Measurements from ENCODE around the gene CHMP5. TPM values are rescaled to one million over a fixed set of nuclear protein-coding genes. Genes with fewer than 3 reads are reported as not detected.

CHMP5 gene
- total RNA-seq (2014; rRNA removed; shearing (Covaris generic); ENCODE audit: low replicate concordance) = 53.4 and 57.1 TPM in 2 replicates

- Histone ChIP-seq H2AFZ (ENCODE audit: low read length) (peak within 1 kb of the TSS; percentile 59; the same call in 1 of the 2 replicates), H3K4me1 (ENCODE audit: low read length) (peaks cover 30% of the 10 kb centered on the region), H3K27ac (ENCODE audit: low read length) (peak within 1 kb of the TSS; percentile 42), H3K4me2 (ENCODE audit: low read depth, low read length, poor library complexity, severe bottlenecking) (peak within 1 kb of the TSS; percentile 89), H4K20me1 (ENCODE audit: insufficient read depth, low read depth, low read length) (peaks cover 5% of the 10 kb centered on the region; the same call in 1 of the 2 replicates), H3K9me2 (replicated peaks; ENCODE audit: insufficient read depth, low read length) (no peaks in the 10 kb centered on the region), H3K9ac (ENCODE audit: low read length) (peak within 1 kb of the TSS; percentile 93), H3K79me2 (ENCODE audit: low read length) (peaks cover 70% of the 10 kb centered on the region), H3K27me3 (ENCODE audit: low read length) (no peaks in the 10 kb centered on the region), H3K4me3 (ENCODE audit: low read length) (peak within 1 kb of the TSS; percentile 86), H3K9me3 (ENCODE audit: low read length) (no peaks in the 10 kb centered on the region), H3K36me3 (ENCODE audit: insufficient read depth, low read length) (peaks cover 47% of the 10 kb centered on the region; the same call in 1 of the 2 replicates)
- peak; percentile 100 for DNase-seq
Measured at GRCh38 chr9:33264473-33265177, at the start of gene CHMP5, which contains the start of gene BAG1. Gene CHMP5, plus strand, starts transcription at chr9:33265049. Its CDS starts 30 bp downstream, at chr9:33265079. Gene BAG1, minus strand, starts transcription at chr9:33264708.

- H3K9ac ChIP-seq (ENCODE audit: low read length) = no peak overlapping the region
- H3K27me3 ChIP-seq (ENCODE audit: low read length) = no peaks in the 10 kb centered on the region
- H3K4me3 ChIP-seq (ENCODE audit: low read length) = no peak overlapping the region
- H4K20me1 ChIP-seq (ENCODE audit: insufficient read depth, low read depth, low read length) = no peaks in the 10 kb centered on the region
- no peaks in the 10 kb centered on the region for H3K79me2 ChIP-seq (ENCODE audit: low read length)
- H3K4me1 ChIP-seq (ENCODE audit: low read length) = no peaks in the 10 kb centered on the region
- no peaks in the 10 kb centered on the region for H3K9me3 ChIP-seq (ENCODE audit: low read length)
- no peaks in the 10 kb centered on the region for H3K36me3 ChIP-seq (ENCODE audit: insufficient read depth, low read length)
- no peak overlapping the region for H3K27ac ChIP-seq (ENCODE audit: low read length)
- DNase-seq = no peak
- H3K9me2 ChIP-seq (replicated peaks; ENCODE audit: insufficient read depth, low read length) = no peaks in the 10 kb centered on the region
- no peak overlapping the region; the same call in 1 of the 2 replicates for H2AFZ ChIP-seq (ENCODE audit: low read length)
- H3K4me2 ChIP-seq (ENCODE audit: low read depth, low read length, poor library complexity, severe bottlenecking) = no peak overlapping the region
Measured at GRCh38 chr9:33220681-33221567, 43.9 kb upstream of the CHMP5 start.

- Histone ChIP-seq H3K79me2 (ENCODE audit: low read length) (no peaks in the 10 kb centered on the region), H4K20me1 (ENCODE audit: insufficient read depth, low read depth, low read length) (no peaks in the 10 kb centered on the region), H3K9ac (ENCODE audit: low read length) (no peak overlapping the region), H2AFZ (ENCODE audit: low read length) (no peak overlapping the region; the same call in 1 of the 2 replicates), H3K4me2 (ENCODE audit: low read depth, low read length, poor library complexity, severe bottlenecking) (no peak overlapping the region), H3K9me2 (replicated peaks; ENCODE audit: insufficient read depth, low read length) (no peaks in the 10 kb centered on the region), H3K4me3 (ENCODE audit: low read length) (no peak overlapping the region), H3K27me3 (ENCODE audit: low read length) (no peaks in the 10 kb centered on the region), H3K27ac (ENCODE audit: low read length) (no peak overlapping the region), H3K9me3 (ENCODE audit: low read length) (no peaks in the 10 kb centered on the region), H3K4me1 (ENCODE audit: low read length) (no peaks in the 10 kb centered on the region), H3K36me3 (ENCODE audit: insufficient read depth, low read length) (no peaks in the 10 kb centered on the region)
- no peak for DNase-seq
Measured at GRCh38 chr9:33221568-33221884, 43.3 kb upstream of the CHMP5 start.

- H3K27me3 ChIP-seq (ENCODE audit: low read length) = no peaks in the 10 kb centered on the region
- no peak for DNase-seq
- H3K36me3 ChIP-seq (ENCODE audit: insufficient read depth, low read length) = no peaks in the 10 kb centered on the region
- no peak overlapping the region for H2AFZ ChIP-seq (ENCODE audit: low read length)
- H3K9me3 ChIP-seq (ENCODE audit: low read length) = no peaks in the 10 kb centered on the region
- H3K4me3 ChIP-seq (ENCODE audit: low read length) = no peak overlapping the region
- H4K20me1 ChIP-seq (ENCODE audit: insufficient read depth, low read depth, low read length) = no peaks in the 10 kb centered on the region
- H3K79me2 ChIP-seq (ENCODE audit: low read length) = no peaks in the 10 kb centered on the region
- no peaks in the 10 kb centered on the region; the same call in 1 of the 2 replicates for H3K4me1 ChIP-seq (ENCODE audit: low read length)
- H3K9me2 ChIP-seq (replicated peaks; ENCODE audit: insufficient read depth, low read length) = no peaks in the 10 kb centered on the region
- H3K4me2 ChIP-seq (ENCODE audit: low read depth, low read length, poor library complexity, severe bottlenecking) = no peak overlapping the region
- no peak overlapping the region for H3K27ac ChIP-seq (ENCODE audit: low read length)
- H3K9ac ChIP-seq (ENCODE audit: low read length) = no peak overlapping the region
Measured at GRCh38 chr9:33222031-33222430, 42.8 kb upstream of the CHMP5 start.

- Histone ChIP-seq H3K4me3 (ENCODE audit: low read length) (no peak overlapping the region), H3K79me2 (ENCODE audit: low read length) (no peaks in the 10 kb centered on the region), H3K36me3 (ENCODE audit: insufficient read depth, low read length) (no peaks in the 10 kb centered on the region), H3K4me1 (ENCODE audit: low read length) (no peaks in the 10 kb centered on the region; the same call in 1 of the 2 replicates), H3K9me3 (ENCODE audit: low read length) (no peaks in the 10 kb centered on the region), H3K9ac (ENCODE audit: low read length) (no peak overlapping the region), H3K27ac (ENCODE audit: low read length) (no peak overlapping the region), H2AFZ (ENCODE audit: low read length) (no peak overlapping the region), H3K27me3 (ENCODE audit: low read length) (no peaks in the 10 kb centered on the region), H3K9me2 (replicated peaks; ENCODE audit: insufficient read depth, low read length) (no peaks in the 10 kb centered on the region), H4K20me1 (ENCODE audit: insufficient read depth, low read depth, low read length) (no peaks in the 10 kb centered on the region), H3K4me2 (ENCODE audit: low read depth, low read length, poor library complexity, severe bottlenecking) (no peak overlapping the region)
- no peak for DNase-seq
Measured at GRCh38 chr9:33223696-33224095, 41.2 kb upstream of the CHMP5 start.

- peak; percentile 87 for DNase-seq
- no peaks in the 10 kb centered on the region; the same call in 1 of the 2 replicates for H3K4me1 ChIP-seq (ENCODE audit: low read length)
- no peak overlapping the region for H3K4me2 ChIP-seq (ENCODE audit: low read depth, low read length, poor library complexity, severe bottlenecking)
- H3K9me2 ChIP-seq (replicated peaks; ENCODE audit: insufficient read depth, low read length) = no peaks in the 10 kb centered on the region
- H4K20me1 ChIP-seq (ENCODE audit: insufficient read depth, low read depth, low read length) = no peaks in the 10 kb centered on the region
- H3K36me3 ChIP-seq (ENCODE audit: insufficient read depth, low read length) = no peaks in the 10 kb centered on the region
- no peaks in the 10 kb centered on the region for H3K9me3 ChIP-seq (ENCODE audit: low read length)
- no peaks in the 10 kb centered on the region for H3K27me3 ChIP-seq (ENCODE audit: low read length)
- H3K27ac ChIP-seq (ENCODE audit: low read length) = no peak overlapping the region
- no peak overlapping the region for H3K9ac ChIP-seq (ENCODE audit: low read length)
- no peaks in the 10 kb centered on the region for H3K79me2 ChIP-seq (ENCODE audit: low read length)
- no peak overlapping the region for H3K4me3 ChIP-seq (ENCODE audit: low read length)
- H2AFZ ChIP-seq (ENCODE audit: low read length) = no peak overlapping the region
Measured at GRCh38 chr9:33225319-33226147, 39.3 kb upstream of the CHMP5 start.

GRCh38 chr9:33227008-33227398, 37.8 kb upstream of the CHMP5 start:
- no peak overlapping the region for H3K4me2 ChIP-seq (ENCODE audit: low read depth, low read length, poor library complexity, severe bottlenecking)
- no peaks in the 10 kb centered on the region for H3K36me3 ChIP-seq (ENCODE audit: insufficient read depth, low read length)
- no peaks in the 10 kb centered on the region for H3K9me2 ChIP-seq (replicated peaks; ENCODE audit: insufficient read depth, low read length)
- no peak overlapping the region for H3K4me3 ChIP-seq (ENCODE audit: low read length)
- no peaks in the 10 kb centered on the region for H3K9me3 ChIP-seq (ENCODE audit: low read length)
- no peaks in the 10 kb centered on the region for H4K20me1 ChIP-seq (ENCODE audit: insufficient read depth, low read depth, low read length)
- no peaks in the 10 kb centered on the region; the same call in 1 of the 2 replicates for H3K4me1 ChIP-seq (ENCODE audit: low read length)
- H3K79me2 ChIP-seq (ENCODE audit: low read length) = no peaks in the 10 kb centered on the region
- no peak for DNase-seq
- no peak overlapping the region for H3K27ac ChIP-seq (ENCODE audit: low read length)
- no peaks in the 10 kb centered on the region for H3K27me3 ChIP-seq (ENCODE audit: low read length)
- no peak overlapping the region for H3K9ac ChIP-seq (ENCODE audit: low read length)
- H2AFZ ChIP-seq (ENCODE audit: low read length) = no peak overlapping the region

Data from Karpas-422 (cell line).